Epithelial cell of proximal tubule (primary cell): ENCODE measurements around the gene OSBPL5. TPM values are rescaled to one million over a fixed set of nuclear protein-coding genes. Genes with fewer than 3 reads are reported as not detected.

Source experiments
- DNase-seq: peaks from one replicate; pipeline ENCODE4 v3.0.0-alpha.2; 2011; ENCODE audit warnings: low read depth
- H3K4me3 ChIP-seq: 2 replicates; pipeline ENCODE4 v1.5.1; 2011; ENCODE audit warnings: low read depth, mild to moderate bottlenecking, low read length
- CTCF ChIP-seq: conservative IDR thresholded peaks from 2 replicates; pipeline ENCODE4 v1.5.1; 2012; ENCODE audit warnings: low read depth, mild to moderate bottlenecking, low read length
- total RNA-seq: library from RNA; depleted of rRNA; stranded (reverse); fragments of >200 nt; gene quantifications from 2 replicates; pipeline ENCODE4 v1.2.3, GENCODE V29; 2015

Gene OSBPL5
- total RNA-seq, 1 donor from 2014 or later: 25.3 TPM

DNA sequence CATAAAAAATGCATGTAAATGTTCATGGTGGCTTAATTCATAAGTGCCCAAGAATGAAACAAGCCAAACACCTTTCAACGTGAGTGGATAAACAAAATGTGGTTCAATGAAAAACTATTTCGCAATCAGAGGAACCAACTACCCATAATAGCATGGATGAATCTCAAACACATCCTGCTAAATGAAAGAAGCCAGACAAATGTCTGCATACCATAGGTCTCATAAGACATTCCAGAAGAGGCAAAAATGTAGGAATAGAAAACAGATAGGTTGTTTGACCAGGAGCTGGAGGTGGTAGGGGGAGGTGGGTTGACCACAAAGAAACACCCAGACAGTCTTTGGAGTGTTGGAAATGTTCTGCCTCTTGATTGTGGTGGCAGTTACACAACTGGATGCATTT is 13.2 kb upstream of the OSBPL5 start:
- DNase-seq: no peak
- no peak for TF ChIP-seq CTCF
- no peak overlapping the region for H3K4me3 ChIP-seq

GRCh38 chr11:3177931-3178330 is 12.8 kb upstream of the OSBPL5 start:
- TF ChIP-seq CTCF: no peak
- no peak for DNase-seq
- H3K4me3 ChIP-seq: no peak overlapping the region

DNA sequence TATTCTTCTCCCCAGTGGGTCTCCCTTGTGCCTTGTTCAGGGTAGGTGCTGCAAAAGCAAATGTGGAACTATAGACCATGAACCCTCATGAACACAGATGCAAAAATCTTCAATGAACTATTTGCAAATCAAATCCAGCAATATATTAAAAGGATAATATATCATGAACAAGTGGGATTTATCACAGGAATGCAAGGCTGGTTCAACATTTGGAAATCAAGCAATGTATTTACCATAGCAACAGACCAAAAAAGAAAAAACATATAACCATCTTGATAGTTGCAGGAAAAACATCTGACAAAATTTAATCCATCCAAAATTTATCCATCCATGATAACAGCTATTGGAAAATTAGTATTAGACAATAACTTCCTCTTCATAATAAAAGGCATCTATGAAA is 11.4 kb upstream of the OSBPL5 start:
- no peak for DNase-seq
- H3K4me3 ChIP-seq: no peak overlapping the region
- TF ChIP-seq CTCF: no peak

DNA sequence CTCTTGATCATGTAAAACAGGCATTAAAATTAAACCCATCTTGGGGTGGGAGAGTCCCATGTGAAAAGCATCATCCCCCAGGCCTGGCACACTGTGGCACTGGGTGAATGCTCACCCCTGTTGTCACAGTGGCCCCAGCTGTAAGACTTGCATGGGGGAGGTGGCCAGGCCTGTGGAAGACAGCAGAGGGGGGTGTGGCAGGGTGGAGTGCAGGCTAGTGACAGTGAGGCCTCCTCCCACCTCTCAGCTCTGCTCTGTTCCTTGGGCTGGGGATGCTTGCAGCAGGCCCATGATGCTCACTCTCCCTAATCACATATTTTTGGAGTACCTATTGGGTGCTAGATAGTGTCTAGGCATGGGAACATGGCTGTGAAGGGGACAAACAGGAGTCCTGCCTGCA is 10.1 kb upstream of the OSBPL5 start:
- no peak overlapping the region for H3K4me3 ChIP-seq
- DNase-seq: no peak
- no peak for TF ChIP-seq CTCF

DNA sequence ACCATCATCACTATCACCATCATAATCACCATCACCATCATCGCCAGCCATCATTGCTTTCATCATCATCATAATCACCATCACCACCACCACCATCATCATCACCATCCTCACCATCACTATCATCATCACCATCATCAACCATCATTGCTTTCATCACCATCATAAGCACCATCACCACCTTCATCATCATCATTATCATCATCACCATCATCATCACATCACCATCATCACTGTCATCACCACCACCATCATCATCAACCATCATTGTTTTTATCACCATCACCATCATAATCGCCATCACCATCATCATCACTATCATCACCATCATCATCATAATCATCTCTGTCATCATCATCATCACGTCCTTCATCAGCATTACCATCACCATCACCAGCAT is 9.3 kb upstream of the OSBPL5 start:
- DNase-seq: no peak
- no peak for TF ChIP-seq CTCF

GRCh38 chr11:3173795-3174194 is 8.7 kb upstream of the OSBPL5 start:
- TF ChIP-seq CTCF: no peak
- no peak overlapping the region for H3K4me3 ChIP-seq
- no peak for DNase-seq

More for the DNA sequence above, 9.3 kb upstream of the OSBPL5 start:
- no peak overlapping the region for H3K4me3 ChIP-seq

DNA sequence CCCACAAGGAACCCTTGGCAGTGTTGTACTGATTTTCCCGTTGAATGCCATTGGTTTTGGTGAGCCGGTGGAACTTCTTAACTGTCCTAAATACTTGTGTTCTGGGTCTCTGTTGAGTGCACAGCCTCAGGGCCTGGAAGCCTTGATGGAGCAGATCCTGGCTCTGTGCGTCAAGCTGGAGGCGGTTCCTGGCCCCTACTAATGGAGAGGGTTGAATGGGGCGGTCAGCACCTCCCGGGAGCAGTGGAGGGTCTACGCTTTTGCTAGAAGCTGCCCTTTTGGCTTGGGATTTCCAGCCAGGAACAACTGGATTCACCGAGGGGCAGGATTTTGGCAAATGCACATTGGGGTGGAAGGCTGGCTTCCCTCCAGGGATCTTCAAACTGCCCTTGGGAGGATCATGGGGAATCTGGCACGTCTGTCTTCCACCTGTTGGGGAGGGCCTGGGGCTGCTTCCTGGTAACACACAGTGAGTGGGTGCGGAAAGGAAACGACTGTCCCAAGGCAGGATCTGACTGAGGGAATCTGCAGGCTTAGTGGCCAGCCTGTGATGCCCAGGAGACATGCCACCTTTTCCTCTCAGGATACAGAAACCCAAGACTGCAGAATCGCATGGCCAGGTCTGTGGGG is 6.9 kb upstream of the OSBPL5 start:
- no peak overlapping the region for H3K4me3 ChIP-seq
- no peak for TF ChIP-seq CTCF
- no peak for DNase-seq
